SHP77 (cell line): ENCODE results near the gene ISG15.

Source experiments
- DNase-seq, 2 experiments: peaks; one replicate each; lab custom pipeline; 2025; lab: John Stamatoyannopoulos, UW

The ISG15 gene

GRCh38 chr1:1013105-1013921 is at the start of gene ISG15:
ISG15 (plus strand) TSS chr1:1013497; CDS start chr1:1013574, 77 bp downstream.
- DNase-seq = peak; percentile 72 to 77

DNA sequence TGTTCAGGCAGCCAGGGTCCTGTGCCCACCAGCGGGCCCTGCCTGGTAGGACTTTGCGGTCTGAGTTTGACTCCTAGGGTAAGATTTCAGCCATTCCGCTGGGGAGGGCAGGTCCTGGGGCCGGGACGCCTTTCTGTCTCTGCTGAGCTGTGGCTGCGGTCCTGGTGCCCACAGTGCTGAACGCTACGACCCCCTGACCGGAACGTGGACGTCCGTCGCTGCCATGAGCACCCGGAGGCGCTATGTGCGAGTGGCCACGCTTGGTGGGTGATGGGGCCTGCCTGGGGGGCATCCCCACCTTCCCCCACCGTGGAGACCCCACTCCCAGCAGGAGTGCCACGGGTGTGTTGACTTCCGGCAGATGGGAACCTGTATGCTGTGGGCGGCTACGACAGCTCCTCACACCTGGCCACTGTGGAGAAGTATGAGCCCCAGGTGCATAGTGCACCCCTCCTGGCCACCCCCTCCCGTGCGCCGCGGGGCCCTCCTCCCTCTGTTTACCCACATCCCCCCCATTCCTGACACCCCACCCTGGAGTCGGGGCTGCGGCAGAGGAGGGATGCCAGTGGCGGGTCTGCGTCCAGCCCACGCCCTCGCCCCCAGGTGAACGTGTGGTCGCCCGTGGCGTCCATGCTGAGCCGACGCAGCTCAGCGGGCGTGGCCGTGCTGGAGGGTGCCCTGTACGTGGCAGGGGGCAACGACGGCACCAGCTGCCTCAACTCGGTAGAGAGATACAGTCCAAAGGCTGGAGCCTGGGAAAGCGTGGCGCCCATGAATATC is 49.4 kb upstream of the ISG15 start:
- no peak for DNase-seq

DNA sequence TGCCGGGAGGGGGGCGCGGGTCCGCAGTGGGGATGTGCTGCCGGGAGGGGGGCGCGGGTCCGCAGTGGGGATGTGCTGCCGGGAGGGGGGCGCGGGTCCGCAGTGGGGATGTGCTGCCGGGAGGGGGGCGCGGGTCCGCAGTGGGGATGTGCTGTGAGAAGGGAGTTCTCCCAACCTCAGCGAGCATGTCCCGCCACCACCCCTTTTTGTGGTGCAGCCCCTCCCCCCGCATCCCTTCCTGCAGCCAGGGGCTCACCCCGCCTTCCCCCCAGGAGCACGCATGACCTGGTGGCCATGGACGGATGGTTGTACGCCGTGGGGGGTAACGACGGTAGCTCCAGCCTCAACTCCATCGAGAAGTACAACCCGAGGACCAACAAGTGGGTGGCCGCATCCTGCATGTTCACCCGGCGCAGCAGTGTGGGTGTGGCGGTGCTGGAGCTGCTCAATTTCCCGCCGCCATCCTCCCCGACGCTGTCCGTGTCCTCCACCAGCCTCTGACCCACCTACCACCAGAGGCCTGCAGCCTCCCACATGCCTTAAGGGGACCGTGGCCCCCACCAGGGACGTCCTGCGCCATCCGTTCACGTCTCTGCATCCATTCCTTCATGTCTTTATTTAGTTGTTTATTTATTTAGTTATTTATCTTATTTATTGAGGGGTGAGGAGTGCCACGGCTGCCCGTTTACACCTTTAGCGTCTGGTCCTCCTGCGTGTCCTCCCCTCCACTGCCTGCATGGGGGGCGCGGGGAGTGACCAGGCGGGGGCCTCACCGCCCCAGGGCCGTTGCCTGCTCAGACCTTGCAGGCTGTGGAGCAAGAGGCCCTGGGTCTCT is 48.4 kb upstream of the ISG15 start:
- no peak for DNase-seq

DNA sequence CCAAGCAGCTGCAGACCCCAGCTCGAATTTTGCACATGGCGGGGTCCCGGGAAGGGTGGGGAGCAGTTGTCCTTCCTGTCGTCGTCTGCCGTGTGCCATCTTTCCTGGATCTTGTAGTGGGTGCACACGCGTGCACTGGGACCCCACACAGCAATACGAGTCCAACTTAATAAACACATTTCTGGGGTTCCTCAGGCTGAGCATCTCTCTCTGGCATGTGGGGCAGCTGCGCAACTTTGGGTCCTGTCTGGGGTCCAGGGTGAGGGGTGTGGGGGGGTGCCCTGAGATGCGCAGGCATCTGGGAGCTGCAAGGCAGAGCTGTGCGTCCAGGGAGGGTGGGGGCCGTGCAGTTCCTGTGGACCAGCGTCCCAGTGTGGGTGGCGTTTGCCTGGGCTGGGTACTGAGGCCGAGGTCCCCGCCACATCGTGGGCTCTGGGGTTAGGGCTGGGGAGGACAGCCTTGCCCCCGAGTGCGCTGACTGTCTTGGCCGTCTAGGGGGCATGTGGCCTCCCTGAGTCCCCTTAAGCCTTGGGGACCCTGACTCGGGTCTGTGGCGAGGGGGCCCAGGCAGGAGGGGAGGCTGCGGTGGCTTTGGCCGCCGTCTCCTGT is 47.7 kb upstream of the ISG15 start:
- DNase-seq = no peak

- DNase-seq = no peak
Observed at GRCh38 chr1:966135-966703, 47.1 kb upstream of the ISG15 start, which contains the start of gene PLEKHN1. PLEKHN1 (plus strand) TSS chr1:966482; CDS start chr1:966532, 50 bp downstream.

- no peak for DNase-seq
Observed at GRCh38 chr1:966704-967300, 46.5 kb upstream of the ISG15 start.

DNA sequence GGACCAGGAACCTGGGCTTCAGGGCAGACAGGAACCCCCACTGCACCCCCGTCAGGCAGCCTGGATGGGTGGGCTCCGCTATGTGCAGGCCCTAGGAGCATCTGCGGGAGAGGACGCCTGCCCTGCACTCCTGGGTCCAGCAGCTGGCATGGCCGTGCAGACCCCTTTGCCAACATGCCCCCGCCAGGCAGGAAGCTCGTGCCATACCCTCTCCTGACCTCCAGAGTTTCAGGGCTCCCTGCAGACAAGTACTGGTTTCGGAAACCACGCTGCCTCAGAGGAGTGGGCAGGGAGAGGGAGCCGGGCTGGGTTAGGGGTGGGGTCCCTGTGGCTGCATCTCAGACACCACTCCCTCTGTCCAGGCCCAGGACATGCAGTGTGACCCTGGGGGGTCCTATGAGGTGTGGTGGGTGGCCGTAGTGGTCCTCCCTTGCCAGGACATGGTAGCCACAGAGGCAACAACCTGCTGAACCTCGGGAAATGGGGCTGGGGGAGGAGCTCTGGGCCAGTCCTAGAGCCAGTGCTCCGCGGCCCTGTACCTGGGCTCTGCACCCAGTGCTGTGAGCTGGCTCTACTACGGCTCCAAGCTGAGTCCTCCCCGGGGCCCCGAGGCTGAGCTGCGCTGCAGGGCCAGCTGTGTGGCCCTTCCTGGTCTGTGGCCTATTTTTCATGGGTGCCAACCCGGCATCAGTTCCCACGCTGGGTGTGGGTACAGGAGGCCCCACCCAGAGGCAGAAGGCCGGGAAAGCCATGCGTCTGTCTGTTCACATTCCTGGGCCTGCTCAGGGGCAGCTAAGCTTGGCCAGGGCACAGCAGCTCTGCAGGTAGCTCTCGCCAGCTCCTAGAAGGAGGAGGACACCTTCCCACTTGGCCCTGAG is 45.6 kb upstream of the ISG15 start:
- DNase-seq = no peak

DNA sequence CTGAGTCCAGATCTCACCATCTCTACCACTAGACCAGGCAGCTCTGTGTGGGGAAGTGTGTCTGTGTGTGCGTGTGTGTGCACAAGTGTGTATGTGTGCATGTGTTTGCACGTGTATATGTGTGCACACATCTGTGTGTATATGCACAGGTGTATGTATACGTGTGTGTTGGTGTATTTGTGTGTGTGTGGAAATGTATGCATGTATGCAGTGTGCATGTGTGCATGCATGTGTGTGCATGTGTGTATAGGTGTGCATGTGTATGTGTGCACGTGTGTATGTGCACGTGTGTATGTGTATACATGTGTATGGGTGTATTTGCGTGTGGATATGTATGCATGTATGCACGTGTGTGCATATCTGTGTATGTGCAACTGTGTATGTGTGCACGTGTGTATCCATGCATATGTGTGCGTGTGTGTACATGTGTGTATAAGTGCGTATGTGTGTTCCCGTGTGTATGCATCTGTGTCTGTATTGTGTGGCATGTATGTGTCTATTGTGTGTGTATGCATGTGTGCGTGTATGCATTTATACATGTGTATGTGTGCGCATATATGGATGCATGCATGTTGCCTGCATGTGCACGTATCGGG is 43.9 kb upstream of the ISG15 start:
- DNase-seq = no peak

- DNase-seq = no peak
Observed at GRCh38 chr1:970242-970972, 42.9 kb upstream of the ISG15 start.

DNA sequence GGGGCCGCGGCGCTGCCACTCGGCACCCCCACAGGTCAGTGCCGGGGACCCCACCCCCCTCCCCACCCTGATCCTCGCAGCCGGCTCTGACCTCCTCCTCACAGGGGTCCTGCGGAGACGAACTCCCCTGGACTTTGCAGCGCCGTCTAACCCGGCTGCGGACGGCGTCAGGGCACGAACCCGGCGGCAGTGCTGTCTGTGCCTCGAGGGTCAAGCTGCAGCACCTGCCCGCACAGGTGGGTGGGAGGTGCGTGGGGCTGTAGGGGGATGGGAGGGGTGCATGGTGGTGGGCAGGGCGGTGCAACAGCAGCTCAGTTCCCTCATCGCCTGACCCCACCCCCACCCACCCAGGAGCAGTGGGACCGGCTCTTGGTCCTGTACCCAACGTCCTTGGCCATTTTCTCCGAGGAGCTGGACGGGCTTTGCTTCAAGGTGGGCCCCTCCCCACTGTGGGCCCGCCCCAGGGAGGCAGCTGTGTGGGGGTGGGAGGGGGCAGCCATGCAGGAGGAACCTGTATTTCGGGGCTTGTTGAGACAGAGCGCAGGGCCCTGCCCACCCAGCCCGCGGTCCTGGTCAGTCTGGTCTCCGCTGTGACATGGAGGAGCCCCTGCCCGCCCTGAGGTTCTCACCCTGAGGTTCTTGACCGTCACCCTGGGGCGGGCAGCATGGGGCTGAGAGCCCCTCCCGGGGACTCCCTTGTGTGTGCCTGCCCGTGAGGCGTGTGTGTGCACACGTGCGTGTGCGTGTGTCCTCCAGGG is 42.1 kb upstream of the ISG15 start:
- no peak for DNase-seq

DNA sequence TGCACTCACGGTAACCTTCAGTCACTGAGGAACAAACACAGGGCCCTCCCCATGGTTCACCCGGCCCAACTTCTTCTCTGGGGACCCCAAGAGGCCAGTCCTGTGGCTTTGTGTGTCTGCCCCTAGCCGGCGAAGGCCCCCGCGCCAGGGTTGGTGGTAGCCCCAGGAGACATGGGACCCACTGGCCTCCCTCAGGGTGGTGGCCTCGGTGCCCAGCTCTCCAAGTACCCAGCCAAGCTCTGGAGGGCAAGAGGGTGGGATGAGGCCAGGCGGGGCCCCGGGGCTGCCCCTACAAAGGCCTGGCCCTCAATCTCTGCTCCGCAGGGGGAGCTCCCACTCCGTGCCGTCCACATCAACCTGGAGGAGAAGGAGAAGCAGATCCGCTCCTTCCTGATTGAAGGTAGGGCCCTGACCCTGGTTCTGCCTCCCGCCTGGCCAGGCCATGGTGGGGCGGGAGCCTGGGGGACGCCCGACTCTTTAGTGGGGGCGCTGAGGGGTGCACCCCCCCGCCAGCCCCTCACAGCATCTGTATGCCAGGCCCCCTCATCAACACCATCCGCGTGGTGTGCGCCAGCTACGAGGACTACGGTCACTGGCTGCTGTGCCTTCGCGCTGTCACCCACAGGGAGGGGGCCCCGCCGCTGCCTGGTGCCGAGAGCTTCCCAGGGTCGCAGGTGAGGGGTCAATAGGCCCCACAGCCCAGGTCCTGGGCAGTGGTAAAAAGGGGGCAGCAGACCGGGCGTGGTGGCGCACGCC is 41.4 kb upstream of the ISG15 start:
- DNase-seq = no peak

- no peak for DNase-seq
Observed at GRCh38 chr1:972726-973458, 40.4 kb upstream of the ISG15 start.

DNA sequence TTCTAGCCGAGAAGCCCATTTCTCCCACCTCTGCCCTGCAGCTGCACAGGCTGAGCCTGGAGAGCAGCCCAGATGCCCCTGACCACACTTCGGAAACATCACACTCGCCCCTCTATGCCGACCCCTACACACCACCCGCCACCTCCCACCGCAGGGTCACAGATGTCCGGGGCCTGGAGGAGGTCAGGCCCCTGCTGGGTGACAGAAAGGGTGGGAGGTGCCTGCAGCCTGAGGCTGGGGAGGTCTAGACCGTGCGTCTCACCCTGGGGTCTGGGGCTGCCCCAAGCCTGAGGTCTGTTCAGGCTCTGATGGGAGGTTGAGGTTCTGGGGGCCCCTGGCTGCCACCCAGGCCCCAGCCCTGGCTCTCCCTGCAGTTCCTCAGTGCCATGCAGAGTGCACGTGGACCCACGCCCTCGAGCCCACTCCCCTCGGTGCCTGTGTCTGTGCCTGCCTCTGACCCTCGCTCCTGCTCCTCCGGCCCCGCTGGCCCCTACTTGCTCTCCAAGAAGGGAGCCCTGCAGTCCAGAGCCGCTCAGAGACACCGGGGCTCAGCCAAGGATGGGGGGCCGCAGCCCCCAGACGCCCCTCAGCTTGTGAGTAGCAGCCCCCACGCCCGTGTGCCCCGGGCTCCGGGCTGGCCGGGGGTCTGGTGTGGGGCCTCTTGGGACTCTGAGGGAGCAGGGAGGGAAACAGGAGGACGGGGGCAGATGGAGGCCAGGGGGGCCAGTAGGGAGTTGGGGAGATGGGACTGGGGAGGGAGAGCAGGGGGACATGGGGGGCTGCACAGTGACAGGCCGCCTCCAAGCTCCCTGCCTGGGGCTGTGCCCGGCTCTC is 39.6 kb upstream of the ISG15 start:
- DNase-seq = no peak

- no peak for DNase-seq
Observed at GRCh38 chr1:974293-974640, 39.0 kb upstream of the ISG15 start.

DNA sequence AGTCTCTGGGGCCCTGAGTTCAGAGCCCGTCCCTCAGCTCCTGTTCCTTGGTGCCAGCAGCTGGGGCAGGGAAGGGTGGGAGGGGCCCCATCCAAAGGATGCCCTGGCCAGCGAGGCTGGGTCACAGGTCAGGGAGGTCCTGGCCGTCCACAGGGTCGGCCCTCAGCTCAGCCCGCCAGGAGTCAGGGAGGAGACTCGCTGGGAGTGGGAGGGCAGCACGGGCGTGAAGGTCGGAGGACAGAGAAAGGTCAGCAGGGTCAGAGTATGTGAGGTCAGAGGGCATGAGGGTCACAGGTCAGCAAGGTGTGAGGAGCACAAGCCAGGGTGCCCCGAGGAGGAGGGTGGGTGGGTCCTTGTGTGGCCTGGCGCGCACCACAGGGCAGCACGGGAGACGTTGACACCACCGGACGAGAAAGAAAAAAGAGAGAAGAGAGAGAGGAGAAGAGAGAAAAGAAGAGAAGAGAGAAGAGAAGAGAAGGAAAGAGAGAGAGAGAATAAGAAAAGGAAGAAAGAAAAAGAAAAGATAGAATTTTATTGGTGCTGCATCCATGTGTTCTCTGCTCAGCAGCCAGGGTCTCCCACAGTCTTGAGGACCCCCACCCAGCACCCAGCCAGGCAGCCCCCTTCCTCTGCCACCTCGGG is 38.5 kb upstream of the ISG15 start:
- no peak for DNase-seq
